ENCODE measurements around the gene ESPNL.

The ESPNL gene

GRCh38 chr2:238100821-238101771, 956 bp downstream of the ESPNL start:
- Histone ChIP-seq H3K27ac (peak overlapping the region; percentile 60), H3K36me3 (no peaks in the 10 kb centered on the region), H3K9me3 (ENCODE audit: severe bottlenecking) (no peaks in the 10 kb centered on the region), H3K4me3 (ENCODE audit: low read depth, low read length) (peak overlapping the region; percentile 48), H3K27me3 (ENCODE audit: insufficient read depth, low read depth, severe bottlenecking) (no peaks in the 10 kb centered on the region)
- TF ChIP-seq, protein P1, sequence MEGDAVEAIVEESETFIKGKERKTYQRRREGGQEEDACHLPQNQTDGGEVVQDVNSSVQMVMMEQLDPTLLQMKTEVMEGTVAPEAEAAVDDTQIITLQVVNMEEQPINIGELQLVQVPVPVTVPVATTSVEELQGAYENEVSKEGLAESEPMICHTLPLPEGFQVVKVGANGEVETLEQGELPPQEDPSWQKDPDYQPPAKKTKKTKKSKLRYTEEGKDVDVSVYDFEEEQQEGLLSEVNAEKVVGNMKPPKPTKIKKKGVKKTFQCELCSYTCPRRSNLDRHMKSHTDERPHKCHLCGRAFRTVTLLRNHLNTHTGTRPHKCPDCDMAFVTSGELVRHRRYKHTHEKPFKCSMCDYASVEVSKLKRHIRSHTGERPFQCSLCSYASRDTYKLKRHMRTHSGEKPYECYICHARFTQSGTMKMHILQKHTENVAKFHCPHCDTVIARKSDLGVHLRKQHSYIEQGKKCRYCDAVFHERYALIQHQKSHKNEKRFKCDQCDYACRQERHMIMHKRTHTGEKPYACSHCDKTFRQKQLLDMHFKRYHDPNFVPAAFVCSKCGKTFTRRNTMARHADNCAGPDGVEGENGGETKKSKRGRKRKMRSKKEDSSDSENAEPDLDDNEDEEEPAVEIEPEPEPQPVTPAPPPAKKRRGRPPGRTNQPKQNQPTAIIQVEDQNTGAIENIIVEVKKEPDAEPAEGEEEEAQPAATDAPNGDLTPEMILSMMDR (IDR thresholded peaks at IDR 0.05; ENCODE audit: low read depth, low read length) = no peak
- peak; percentile 10 for DNase-seq

DNA sequence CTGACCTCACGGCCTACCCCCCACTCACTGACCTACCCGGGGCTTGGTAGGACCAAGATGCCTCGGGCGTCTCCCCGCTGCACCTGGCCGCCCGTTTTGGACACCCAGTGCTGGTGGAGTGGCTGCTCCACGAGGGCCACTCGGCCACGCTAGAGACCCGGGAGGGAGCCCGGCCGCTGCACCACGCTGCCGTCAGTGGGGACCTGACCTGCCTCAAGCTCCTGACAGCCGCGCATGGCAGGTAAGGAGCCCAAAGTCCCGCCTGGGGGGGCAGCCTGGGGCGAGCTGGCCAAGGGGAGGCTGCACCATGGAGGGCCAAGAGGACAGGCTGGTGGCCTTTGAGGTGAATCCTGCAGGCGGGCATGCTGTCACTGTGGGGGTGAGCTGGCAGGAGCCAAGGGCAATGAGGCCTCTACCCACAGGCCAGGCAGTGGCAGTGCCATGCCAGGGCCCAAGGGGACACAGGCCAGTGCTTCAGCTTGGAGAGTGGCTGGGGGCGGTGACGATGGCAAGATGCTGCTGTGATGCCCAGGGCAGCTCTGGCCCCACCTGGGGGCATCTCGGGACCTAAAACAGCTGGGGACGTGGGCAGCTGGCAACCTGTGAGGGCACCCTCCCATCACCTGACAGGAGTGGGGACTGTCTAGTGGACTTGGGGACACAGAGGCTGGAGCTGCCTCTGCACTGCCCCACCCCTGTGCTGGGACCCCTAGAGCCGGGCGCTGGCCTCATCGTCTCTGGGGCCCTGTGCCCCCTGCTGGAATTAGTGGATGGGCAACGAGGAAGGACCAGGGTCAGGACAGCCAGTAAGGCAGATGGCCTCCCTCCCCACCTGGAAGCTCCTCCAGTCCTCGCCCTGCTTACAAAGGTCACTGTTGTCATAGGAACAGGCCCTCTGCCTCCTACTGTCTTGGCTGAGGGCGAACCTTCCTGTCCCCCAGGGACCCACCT, 2.0 kb downstream of the ESPNL start:
- Histone ChIP-seq H3K36me3 (no peaks in the 10 kb centered on the region), H3K27ac (peak overlapping the region; percentile 36; the same call in 1 of the 2 replicates), H3K4me3 (ENCODE audit: low read depth, low read length) (no peak overlapping the region), H3K27me3 (ENCODE audit: insufficient read depth, low read depth, severe bottlenecking) (no peaks in the 10 kb centered on the region), H3K9me3 (ENCODE audit: severe bottlenecking) (no peaks in the 10 kb centered on the region)
- TF ChIP-seq, protein P1 (IDR thresholded peaks at IDR 0.05; ENCODE audit: low read depth, low read length) = peak; percentile 38; the same call in 1 of the 2 replicates
- DNase-seq = peak; percentile 60

DNA sequence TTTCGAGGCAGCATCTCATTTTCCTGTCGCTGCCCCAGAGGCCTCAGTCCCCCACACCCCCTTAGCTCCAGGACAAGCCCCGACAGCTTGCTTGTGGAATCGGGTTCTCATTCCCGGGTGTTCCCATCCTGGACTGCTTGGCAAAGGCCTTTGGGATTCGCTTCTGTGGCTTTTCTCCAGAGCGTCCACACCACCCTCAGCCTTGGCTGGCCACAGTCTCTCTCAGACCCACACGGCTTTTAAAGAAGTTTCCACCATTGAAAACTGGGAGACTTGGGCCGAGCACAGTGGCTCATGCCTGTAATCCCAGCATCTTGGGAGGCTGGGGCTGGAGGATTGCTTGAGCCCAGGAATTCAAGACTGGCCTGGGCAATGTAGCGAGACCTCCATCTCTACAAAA, 2.7 kb downstream of the ESPNL start:
- H3K36me3 ChIP-seq = no peaks in the 10 kb centered on the region
- DNase-seq = no peak
- no peak overlapping the region for H3K4me3 ChIP-seq (ENCODE audit: low read depth, low read length)
- H3K9me3 ChIP-seq (ENCODE audit: severe bottlenecking) = no peaks in the 10 kb centered on the region
- peak overlapping the region; percentile 36; the same call in 1 of the 2 replicates for H3K27ac ChIP-seq
- TF ChIP-seq, protein P1 (IDR thresholded peaks at IDR 0.05; ENCODE audit: low read depth, low read length) = no peak
- H3K27me3 ChIP-seq (ENCODE audit: insufficient read depth, low read depth, severe bottlenecking) = no peaks in the 10 kb centered on the region

GRCh38 chr2:238103465-238104225, 3.5 kb downstream of the ESPNL start:
- no peaks in the 10 kb centered on the region for H3K36me3 ChIP-seq
- H3K4me3 ChIP-seq (ENCODE audit: low read depth, low read length) = no peak overlapping the region
- no peaks in the 10 kb centered on the region for H3K9me3 ChIP-seq (ENCODE audit: severe bottlenecking)
- TF ChIP-seq, protein P1 (IDR thresholded peaks at IDR 0.05; ENCODE audit: low read depth, low read length) = no peak
- no peak for DNase-seq
- no peak overlapping the region for H3K27ac ChIP-seq
- no peaks in the 10 kb centered on the region for H3K27me3 ChIP-seq (ENCODE audit: insufficient read depth, low read depth, severe bottlenecking)

DNA sequence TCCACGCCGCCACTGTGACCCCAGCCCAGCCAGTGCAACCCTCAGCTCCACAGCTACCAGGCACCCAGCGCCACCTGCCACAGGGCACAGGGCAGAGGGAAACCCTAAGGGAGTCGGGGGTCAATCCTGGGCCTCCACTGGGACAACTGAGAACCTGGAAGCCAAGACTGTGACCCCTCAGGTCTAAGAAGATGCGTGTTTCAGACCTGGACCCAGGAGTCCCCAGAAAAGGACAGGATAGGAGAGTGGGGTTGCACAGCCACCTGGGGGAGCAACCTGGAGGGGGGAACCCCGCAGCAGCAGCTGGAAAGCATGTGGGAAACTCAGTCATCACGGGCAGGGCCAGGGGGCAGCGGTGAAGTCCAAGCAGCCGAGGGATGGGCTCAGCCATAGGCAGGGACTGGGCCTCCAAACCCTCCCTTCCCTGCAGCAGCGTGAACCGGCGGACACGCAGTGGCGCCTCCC, 4.1 kb downstream of the ESPNL start:
- no peak for DNase-seq
- TF ChIP-seq, protein P1 (IDR thresholded peaks at IDR 0.05; ENCODE audit: low read depth, low read length) = no peak
- Histone ChIP-seq H3K27me3 (ENCODE audit: insufficient read depth, low read depth, severe bottlenecking) (no peaks in the 10 kb centered on the region), H3K27ac (no peak overlapping the region), H3K4me3 (ENCODE audit: low read depth, low read length) (no peak overlapping the region), H3K36me3 (no peaks in the 10 kb centered on the region), H3K9me3 (ENCODE audit: severe bottlenecking) (no peaks in the 10 kb centered on the region)

All from WERI-Rb-1 (cell line).